ENCODE measurements around the gene TMEM213. TPM values are rescaled to one million over a fixed set of nuclear protein-coding genes. Genes with fewer than 3 reads are reported as not detected.

The TMEM213 gene
- total and polyA plus RNA-seq, 2 of the 13 experiments (the other 11 are each of a cell fraction or from before 2014, with no cell fraction given), result not detected

DNA sequence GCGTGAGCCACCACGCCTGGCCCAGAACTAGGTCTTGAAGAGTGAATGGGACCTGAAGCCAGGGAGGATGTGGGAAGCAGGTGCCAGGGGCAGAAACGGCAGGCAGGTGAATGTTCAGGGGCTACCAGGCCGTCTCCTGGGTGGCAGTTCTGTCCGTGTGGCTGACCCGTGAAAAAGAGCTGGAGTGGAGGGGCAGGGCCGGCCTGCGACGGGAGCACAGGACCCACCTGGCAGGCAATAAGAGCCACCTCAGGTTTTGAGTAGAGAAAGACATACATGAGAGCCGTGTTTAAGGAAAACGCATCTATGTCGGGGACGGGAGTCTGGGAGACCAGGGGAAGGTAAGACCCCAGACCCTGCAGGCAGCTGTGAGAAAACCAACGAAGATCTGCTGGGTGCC lies 70.9 kb downstream of the TMEM213 start:
- Histone ChIP-seq H3K27ac (ENCODE audit: extremely low read length, insufficient read depth, low read length) (no peak overlapping the region), H3K9ac (ENCODE audit: insufficient read depth, low read depth, low read length) (no peak overlapping the region), H3K4me1 (ENCODE audit: insufficient read depth, low read length) (no peaks in the 10 kb centered on the region), H3K36me3 (replicated peaks in 1 of 2; ENCODE audit: control insufficient read depth in 1 of 2, insufficient read depth in 2 of 2, low read length in 2 of 2) (peaks cover 2 to 3% of the 10 kb centered on the region in 2 experiments; a peak in 2 of 5 replicates), H3K27me3 (ENCODE audit: control insufficient read depth in 1 of 2, insufficient read depth in 2 of 2, low read length in 2 of 2) (no peaks in the 10 kb centered on the region), H2AFZ (ENCODE audit: low read length) (no peak overlapping the region), H3K9me3 (ENCODE audit: low read length) (no peaks in the 10 kb centered on the region), H4K20me1 (ENCODE audit: insufficient read depth, low read length) (no peaks in the 10 kb centered on the region), H3K4me3 (replicated peaks in 1 of 3; ENCODE audit: insufficient read depth in 1 of 3, low read depth in 2 of 3, low read length in 3 of 3) (no peak overlapping the region), H3K79me2 (ENCODE audit: insufficient read depth, low read length) (no peaks in the 10 kb centered on the region), H3K4me2 (ENCODE audit: low read depth, low read length) (no peak overlapping the region)
- TF ChIP-seq ZSCAN20 (CRISPR knock-in tag; IDR thresholded peaks at IDR 0.05; ENCODE audit: borderline replicate concordance), result no peak
- no peak for TF ChIP-seq GATA4 (IDR thresholded peaks at IDR 0.05; ENCODE audit: borderline replicate concordance, low read depth)
- TF ChIP-seq CCDC6 (CRISPR knock-in tag; IDR thresholded peaks at IDR 0.05), result no peak
- TF ChIP-seq, protein P1, sequence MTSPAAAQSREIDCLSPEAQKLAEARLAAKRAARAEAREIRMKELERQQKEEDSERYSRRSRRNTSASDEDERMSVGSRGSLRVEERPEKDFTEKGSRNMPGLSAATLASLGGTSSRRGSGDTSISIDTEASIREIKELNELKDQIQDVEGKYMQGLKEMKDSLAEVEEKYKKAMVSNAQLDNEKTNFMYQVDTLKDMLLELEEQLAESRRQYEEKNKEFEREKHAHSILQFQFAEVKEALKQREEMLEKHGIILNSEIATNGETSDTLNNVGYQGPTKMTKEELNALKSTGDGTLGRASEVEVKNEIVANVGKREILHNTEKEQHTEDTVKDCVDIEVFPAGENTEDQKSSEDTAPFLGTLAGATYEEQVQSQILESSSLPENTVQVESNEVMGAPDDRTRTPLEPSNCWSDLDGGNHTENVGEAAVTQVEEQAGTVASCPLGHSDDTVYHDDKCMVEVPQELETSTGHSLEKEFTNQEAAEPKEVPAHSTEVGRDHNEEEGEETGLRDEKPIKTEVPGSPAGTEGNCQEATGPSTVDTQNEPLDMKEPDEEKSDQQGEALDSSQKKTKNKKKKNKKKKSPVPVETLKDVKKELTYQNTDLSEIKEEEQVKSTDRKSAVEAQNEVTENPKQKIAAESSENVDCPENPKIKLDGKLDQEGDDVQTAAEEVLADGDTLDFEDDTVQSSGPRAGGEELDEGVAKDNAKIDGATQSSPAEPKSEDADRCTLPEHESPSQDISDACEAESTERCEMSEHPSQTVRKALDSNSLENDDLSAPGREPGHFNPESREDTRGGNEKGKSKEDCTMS (CRISPR knock-in tag; conservative IDR thresholded peaks at IDR 0.05), result no peak
- TF ChIP-seq, protein P2, sequence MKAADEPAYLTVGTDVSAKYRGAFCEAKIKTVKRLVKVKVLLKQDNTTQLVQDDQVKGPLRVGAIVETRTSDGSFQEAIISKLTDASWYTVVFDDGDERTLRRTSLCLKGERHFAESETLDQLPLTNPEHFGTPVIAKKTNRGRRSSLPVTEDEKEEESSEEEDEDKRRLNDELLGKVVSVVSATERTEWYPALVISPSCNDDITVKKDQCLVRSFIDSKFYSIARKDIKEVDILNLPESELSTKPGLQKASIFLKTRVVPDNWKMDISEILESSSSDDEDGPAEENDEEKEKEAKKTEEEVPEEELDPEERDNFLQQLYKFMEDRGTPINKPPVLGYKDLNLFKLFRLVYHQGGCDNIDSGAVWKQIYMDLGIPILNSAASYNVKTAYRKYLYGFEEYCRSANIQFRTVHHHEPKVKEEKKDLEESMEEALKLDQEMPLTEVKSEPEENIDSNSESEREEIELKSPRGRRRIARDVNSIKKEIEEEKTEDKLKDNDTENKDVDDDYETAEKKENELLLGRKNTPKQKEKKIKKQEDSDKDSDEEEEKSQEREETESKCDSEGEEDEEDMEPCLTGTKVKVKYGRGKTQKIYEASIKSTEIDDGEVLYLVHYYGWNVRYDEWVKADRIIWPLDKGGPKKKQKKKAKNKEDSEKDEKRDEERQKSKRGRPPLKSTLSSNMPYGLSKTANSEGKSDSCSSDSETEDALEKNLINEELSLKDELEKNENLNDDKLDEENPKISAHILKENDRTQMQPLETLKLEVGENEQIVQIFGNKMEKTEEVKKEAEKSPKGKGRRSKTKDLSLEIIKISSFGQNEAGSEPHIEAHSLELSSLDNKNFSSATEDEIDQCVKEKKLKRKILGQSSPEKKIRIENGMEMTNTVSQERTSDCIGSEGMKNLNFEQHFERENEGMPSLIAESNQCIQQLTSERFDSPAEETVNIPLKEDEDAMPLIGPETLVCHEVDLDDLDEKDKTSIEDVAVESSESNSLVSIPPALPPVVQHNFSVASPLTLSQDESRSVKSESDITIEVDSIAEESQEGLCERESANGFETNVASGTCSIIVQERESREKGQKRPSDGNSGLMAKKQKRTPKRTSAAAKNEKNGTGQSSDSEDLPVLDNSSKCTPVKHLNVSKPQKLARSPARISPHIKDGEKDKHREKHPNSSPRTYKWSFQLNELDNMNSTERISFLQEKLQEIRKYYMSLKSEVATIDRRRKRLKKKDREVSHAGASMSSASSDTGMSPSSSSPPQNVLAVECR (CRISPR knock-in tag; IDR thresholded peaks at IDR 0.05; ENCODE audit: borderline replicate concordance), result no peak
- TF ChIP-seq, protein P3, sequence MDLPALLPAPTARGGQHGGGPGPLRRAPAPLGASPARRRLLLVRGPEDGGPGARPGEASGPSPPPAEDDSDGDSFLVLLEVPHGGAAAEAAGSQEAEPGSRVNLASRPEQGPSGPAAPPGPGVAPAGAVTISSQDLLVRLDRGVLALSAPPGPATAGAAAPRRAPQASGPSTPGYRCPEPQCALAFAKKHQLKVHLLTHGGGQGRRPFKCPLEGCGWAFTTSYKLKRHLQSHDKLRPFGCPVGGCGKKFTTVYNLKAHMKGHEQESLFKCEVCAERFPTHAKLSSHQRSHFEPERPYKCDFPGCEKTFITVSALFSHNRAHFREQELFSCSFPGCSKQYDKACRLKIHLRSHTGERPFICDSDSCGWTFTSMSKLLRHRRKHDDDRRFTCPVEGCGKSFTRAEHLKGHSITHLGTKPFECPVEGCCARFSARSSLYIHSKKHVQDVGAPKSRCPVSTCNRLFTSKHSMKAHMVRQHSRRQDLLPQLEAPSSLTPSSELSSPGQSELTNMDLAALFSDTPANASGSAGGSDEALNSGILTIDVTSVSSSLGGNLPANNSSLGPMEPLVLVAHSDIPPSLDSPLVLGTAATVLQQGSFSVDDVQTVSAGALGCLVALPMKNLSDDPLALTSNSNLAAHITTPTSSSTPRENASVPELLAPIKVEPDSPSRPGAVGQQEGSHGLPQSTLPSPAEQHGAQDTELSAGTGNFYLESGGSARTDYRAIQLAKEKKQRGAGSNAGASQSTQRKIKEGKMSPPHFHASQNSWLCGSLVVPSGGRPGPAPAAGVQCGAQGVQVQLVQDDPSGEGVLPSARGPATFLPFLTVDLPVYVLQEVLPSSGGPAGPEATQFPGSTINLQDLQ (CRISPR knock-in tag; IDR thresholded peaks at IDR 0.05), result no peak
- no peak for TF ChIP-seq XBP1 (CRISPR knock-in tag; IDR thresholded peaks at IDR 0.05)
- DNase-seq (ENCODE audit: low spot score), result no peak
- ChIA-PET CTCF (ENCODE audit: low intra/inter-chr PET ratio, low total read pairs) (no interaction called here), POLR2A (no interaction called here)
- no TSS peak for BruUV-seq (replicated peaks)
- in situ Hi-C loops (cut with HindIII; ENCODE audit: extremely low pct_ligation_motif_present, low pct_unique_long_range_greater_than_20kb), result no loop called here
- intact Hi-C loops (cut with micrococcal nuclease; ENCODE audit: unreplicated experiment), result no loop called here
- ATAC-seq, result no peak
- no peak for FAIRE-seq
- WGBS (ENCODE audit: low lambda C conversion rate), result 92% methylated on average over 14 of the region's 14 CpGs

Data from HepG2 (cell line).